ENCODE data around the gene ARL4A. TPM values are rescaled to one million over a fixed set of nuclear protein-coding genes. Genes with fewer than 3 reads are reported as not detected.

Gene ARL4A
- total and polyA plus RNA-seq, 2 donors (not counting 3 experiments of a cell fraction or from before 2014, with no cell fraction given), result 34.1 to 43.2 TPM

- Histone ChIP-seq H3K36me3 (ENCODE audit: control insufficient read depth in 2 of 2, extremely low read depth in 1 of 2, insufficient read depth in 2 of 2, low read length in 2 of 2) (no peaks in the 10 kb centered on the region), H3K9ac (replicated peaks; ENCODE audit: extremely low read depth, insufficient read depth, low read length) (no peak overlapping the region), H3K9me1 (replicated peaks; ENCODE audit: control insufficient read depth, extremely low read depth, insufficient read depth, low read length) (no peaks in the 10 kb centered on the region), H3K4me1 (ENCODE audit: control insufficient read depth, extremely low read depth, insufficient read depth, low read length) (peaks cover 18% of the 10 kb centered on the region), H3K27me3 (ENCODE audit: control insufficient read depth in 2 of 2, insufficient read depth in 2 of 2, low read length in 2 of 2) (no peaks in the 10 kb centered on the region), H3K4me2 (ENCODE audit: insufficient read depth, low read length) (no peak overlapping the region), H3K79me2 (ENCODE audit: control insufficient read depth, insufficient read depth, low read length) (peaks cover 44% of the 10 kb centered on the region), H4K20me1 (replicated peaks; ENCODE audit: control insufficient read depth, extremely low read depth, insufficient read depth, low read length) (peaks cover 4% of the 10 kb centered on the region), H3K9me3 (replicated peaks; ENCODE audit: control insufficient read depth, insufficient read depth, low read length) (no peaks in the 10 kb centered on the region), H3K4me3 (replicated peaks in 1 of 3; ENCODE audit: insufficient read depth in 1 of 3, low read depth in 1 of 3, low read length in 3 of 3) (peak overlapping the region in 1 of 3 experiments; percentile 15), H3K27ac (ENCODE audit: insufficient read depth, low read depth, low read length) (no peak overlapping the region), H2AFZ (ENCODE audit: low read depth, low read length) (no peak overlapping the region)
- intact Hi-C loops (cut with micrococcal nuclease), result no loop called here
- TF ChIP-seq POLR2AphosphoS5 (IDR thresholded peaks at IDR 0.05; ENCODE audit: insufficient read depth, low read depth, low read length), result no peak
- no peak for TF ChIP-seq CTCF (IDR thresholded peaks at IDR 0.05; ENCODE audit: extremely low read depth in 1 of 2, insufficient read depth in 1 of 2, low read depth in 1 of 2, low read length in 2 of 2)
- TF ChIP-seq MYC (IDR thresholded peaks at IDR 0.05; ENCODE audit: low read depth, low read length), result no peak
- no peak for TF ChIP-seq EZH2 (IDR thresholded peaks at IDR 0.05; ENCODE audit: borderline replicate concordance, low read depth, low read length, severe bottlenecking)
- TF ChIP-seq GATA2 (IDR thresholded peaks at IDR 0.05; ENCODE audit: insufficient read depth, insufficient read length, low read depth, low read length), result no peak
- TF ChIP-seq POLR2A (IDR thresholded peaks at IDR 0.05; ENCODE audit: low read depth, low read length), result no peak
- no peak for TF ChIP-seq FOS (IDR thresholded peaks at IDR 0.05; ENCODE audit: borderline replicate concordance, insufficient read depth, low read length)
- no peak for TF ChIP-seq JUN (IDR thresholded peaks at IDR 0.05; ENCODE audit: borderline replicate concordance, insufficient read depth, insufficient read length, low read depth)
- TF ChIP-seq, protein P1, sequence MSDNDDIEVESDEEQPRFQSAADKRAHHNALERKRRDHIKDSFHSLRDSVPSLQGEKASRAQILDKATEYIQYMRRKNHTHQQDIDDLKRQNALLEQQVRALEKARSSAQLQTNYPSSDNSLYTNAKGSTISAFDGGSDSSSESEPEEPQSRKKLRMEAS (IDR thresholded peaks at IDR 0.05; ENCODE audit: insufficient read depth, insufficient read length), result no peak
- peak; percentile 13 for DNase-seq (ENCODE audit: low read depth, low spot score)
- dilution Hi-C loops (cut with MboI; ENCODE audit: extremely low pct_ligation_motif_present, low sequenced_read_pairs), result no loop called here
- BruUV-seq (replicated peaks), result no TSS peak
- ChIA-PET POLR2A (interaction anchor here (3.0 kb wide), 1 partner anchor 36 kb away, joined by 10 read pairs; no protein-coding TSS in a partner anchor), CTCF (interaction anchor here (0.6 to 1.0 kb wide), 2 partner anchors 34 to 571 kb away, joined by 3 read pairs; no protein-coding TSS in a partner anchor)
- no peak for FAIRE-seq
These were observed 4.6 kb downstream of the ARL4A start for GRCh38 chr7:12692035-12692434.
